Hair follicle dermal papilla cell (primary cell): ENCODE measurements around the gene CRTC2. TPM values are rescaled to one million over a fixed set of nuclear protein-coding genes. Genes with fewer than 3 reads are reported as not detected.

Source experiments
- small RNA-seq: library from RNA; depleted of rRNA; stranded (forward); fragments of <200 nt; gene quantifications from one replicate; pipeline ENCODE3, GENCODE V24; 2012
- total RNA-seq: library from RNA; depleted of rRNA; stranded (reverse); fragments of >200 nt; gene quantifications from 2 replicates; pipeline ENCODE4 v1.2.3, GENCODE V29; 2012

CRTC2 gene
- total RNA-seq: 7.6 and 7.8 TPM in 2 replicates

GRCh38 chr1:153958111-153958960 lies at the start of gene CRTC2:
TSS of gene CRTC2 (minus strand) at chr1:153958612. CDS start at chr1:153958497, 115 bp downstream.

DNA sequence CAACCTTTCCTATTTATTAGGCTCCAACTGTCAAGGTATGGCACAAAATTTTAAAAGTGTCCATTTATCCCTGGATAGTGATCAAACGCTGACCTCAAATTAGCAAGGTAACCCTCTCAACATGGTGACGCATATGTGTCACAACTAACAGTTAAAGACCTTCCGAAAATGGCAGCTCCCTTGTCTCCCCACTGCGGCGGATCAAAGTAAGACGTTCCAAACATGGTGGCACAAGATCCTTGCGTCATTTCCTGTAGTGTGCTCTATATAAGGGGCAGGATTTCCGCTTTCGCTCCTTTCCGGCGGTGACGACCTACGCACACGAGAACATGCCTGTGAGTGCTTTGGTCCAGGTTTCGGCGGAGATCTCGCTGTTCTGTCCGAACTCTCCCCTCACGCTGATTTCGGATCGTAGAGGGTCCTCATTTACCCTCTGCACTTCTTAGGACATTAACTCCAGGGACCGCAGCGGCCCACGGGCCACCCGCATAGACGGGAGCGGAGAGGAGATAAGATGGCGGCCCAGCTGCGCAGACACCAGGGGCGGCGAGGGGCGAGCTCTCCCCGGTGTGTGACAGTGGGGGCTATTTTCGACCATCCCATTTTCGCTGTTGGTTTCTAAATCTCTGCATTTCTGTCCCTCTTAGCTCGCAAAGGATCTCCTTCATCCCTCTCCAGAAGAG lies 32.2 kb upstream of the CRTC2 start, which contains the start of gene RPS27:
RPS27 (plus strand) TSS at position 295 of the 683 bp plus-strand sequence; CDS start at position 330, 35 bp downstream.

DNA sequence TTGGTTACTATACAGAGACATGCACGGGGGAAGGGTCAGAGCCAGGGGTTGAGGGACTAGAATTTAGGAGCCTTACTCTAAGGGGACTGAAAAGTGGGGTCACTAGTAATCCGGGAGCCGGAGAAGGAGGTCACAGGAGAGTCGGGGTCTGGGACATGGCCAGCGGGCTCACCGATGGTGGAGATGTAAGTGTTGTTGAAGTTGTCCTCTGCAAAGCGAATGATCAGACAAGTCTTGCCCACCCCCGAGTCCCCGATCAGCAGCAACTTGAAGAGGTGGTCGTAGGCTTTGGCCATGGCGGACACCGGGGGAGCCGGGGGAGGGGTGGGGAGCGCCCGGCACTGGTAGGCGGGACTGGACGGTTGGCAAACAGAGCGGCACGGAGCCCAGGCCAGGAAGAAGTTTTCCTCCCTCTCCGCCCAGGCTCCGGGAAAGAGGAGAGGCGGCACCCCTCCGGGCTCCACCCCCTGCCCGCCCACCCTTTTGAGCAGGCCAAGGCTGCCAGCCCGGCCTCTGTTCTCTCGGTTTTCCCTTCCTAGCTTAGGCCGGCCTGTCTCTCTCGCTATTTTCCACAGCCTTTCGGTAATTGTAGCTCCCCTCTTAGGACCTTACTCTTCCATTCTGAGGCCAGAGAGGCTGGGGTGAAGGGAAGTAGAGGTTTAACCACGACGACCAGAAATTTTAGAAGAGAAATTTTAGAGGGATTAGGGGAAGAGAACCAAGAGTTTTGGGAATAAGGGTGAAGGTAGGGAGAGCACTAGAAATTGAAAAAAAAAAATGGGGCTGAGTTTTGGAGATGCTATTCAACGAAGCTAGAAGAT lies 27.7 kb upstream of the CRTC2 start, which contains the start of gene RAB13:
RAB13 (minus strand) TSS at position 399 of the 821 bp plus-strand sequence; CDS start at position 296, 103 bp downstream.

DNA sequence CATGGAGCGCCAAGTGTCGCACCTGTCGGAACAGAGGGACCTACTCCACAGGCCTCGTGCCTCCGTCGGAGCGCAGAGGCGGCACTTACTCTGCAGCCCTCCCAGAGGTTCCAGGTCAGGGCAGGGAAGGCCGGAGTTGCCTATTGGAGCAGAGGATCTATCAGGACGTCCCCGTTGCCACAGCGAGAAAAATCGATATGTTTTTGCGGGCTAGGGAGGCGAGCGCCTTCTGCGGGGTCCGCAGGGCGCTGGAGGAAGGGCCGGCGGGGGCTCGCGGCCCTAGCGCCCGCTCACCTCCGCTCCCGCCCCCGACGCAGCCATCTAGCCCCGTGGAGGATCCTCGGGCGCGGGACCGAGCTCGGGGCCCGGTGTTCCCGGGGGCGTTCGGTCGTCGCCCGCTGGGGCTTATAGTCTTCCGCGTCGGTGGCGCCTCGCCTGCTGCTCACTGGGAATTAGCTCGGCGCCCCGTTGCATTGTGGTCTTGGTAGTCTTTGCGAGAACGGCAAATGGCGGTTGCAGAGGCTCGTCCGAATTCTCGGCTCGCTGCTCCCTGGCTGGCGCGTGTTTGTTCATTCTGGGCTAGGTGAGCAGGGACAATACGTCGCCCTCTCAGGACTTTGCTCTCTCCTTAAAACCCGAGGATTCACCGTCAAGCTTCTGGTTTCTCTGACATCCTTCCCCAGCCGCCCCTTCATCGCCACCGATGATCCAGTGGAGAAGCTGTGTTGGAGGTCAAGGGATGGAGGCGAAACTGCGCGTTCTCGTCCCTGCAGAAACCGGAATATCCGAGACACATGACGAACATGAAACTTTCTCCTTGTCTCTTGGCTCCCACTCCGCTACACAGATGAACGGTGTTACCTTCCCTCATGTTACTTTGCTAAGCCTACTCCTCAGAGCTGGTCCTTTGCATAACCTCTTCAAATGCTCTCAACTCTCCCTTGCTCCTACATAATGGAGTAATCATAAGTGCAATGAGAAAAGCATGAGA lies 19.1 kb upstream of the CRTC2 start, which contains the start of gene JTB:
JTB (minus strand) TSS at position 425 of the 991 bp plus-strand sequence; CDS start at position 3, 422 bp downstream.

DNA sequence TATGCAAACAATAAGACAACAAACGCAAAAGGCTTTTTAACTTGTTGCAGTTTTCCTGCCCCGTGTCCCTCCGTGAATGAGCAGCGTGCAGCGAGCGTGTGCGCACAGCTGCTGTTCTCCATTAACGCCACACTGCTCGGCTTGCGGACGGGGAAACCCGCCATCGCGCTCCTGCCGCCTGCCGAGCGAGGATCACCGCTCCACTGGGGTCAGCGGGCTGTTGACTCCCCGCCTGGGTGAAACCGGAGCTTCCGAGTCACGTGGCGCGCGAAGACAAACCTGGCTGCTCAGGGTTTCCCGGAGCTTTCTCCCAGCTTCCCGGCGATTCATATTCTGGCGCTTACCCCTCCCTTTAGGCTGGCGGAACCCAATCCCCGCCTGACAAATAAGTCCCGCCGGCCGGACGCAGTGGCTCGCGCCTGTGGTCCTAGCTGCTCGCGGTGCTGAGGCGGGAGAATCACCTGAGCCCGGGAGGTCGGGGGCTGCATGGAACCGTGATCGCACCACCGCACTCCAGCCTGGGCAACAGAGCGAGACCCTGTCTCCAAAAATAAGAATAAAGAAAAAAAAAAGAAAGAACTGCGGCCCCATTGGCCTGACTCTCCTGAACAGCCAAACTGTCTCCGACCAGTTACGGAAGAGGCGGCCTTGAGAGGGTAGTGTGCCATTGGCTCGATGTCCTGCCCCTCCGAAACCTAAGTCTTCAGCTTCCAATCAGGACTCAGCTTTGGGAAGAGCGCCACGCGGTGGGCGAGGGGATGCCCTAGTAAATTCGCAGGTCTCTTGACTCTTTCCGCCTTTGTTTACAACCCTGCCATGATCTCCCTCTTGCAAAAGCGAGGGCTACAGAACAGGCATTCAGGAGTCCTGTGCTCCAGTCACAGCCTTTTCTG lies 8.9 kb upstream of the CRTC2 start, which contains the start of gene CREB3L4:
CREB3L4 (plus strand) TSS at position 796 of the 893 bp plus-strand sequence. CDS start 624 bp downstream, outside the sequence.

GRCh38 chr1:153963030-153963849 lies 4.8 kb upstream of the CRTC2 start, which contains the start of gene SLC39A1:
TSS of gene SLC39A1 (minus strand) at chr1:153963537. CDS start at chr1:153962715, 822 bp downstream.

DNA sequence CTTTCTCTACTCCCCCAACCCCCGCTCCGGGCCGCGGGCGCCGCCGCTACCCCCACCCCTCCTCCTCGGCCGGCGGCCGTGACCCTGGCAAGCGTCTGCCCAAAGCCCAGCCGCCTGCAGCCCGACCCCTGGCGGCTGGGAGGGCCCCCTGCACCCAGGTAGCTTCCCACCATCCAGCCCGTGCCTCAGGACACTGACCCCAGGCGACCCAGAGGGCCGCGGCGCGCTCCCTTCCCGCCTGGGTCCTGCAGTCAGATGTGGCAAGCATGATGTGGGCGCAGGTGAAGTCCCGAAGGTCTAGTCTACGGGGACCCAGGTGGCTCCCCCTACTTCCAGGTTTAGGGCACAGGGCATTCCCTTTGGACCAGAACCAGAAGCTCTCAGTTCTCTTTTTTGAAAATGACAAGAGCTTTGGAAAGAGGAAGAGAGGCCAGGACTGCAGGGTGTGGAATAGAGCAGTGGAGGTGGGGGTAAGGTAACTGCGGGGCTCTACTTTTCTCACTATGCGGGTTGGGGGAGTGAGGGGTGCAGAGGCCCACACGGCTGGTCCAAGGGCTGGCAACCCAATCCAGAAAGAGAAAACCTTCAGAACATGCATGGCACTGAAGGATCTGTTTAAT lies 11.7 kb downstream of the CRTC2 start, which contains the start of gene DENND4B:
DENND4B (minus strand) TSS at position 97 of the 620 bp plus-strand sequence. CDS start 2,344 bp downstream, outside the sequence.

DNA sequence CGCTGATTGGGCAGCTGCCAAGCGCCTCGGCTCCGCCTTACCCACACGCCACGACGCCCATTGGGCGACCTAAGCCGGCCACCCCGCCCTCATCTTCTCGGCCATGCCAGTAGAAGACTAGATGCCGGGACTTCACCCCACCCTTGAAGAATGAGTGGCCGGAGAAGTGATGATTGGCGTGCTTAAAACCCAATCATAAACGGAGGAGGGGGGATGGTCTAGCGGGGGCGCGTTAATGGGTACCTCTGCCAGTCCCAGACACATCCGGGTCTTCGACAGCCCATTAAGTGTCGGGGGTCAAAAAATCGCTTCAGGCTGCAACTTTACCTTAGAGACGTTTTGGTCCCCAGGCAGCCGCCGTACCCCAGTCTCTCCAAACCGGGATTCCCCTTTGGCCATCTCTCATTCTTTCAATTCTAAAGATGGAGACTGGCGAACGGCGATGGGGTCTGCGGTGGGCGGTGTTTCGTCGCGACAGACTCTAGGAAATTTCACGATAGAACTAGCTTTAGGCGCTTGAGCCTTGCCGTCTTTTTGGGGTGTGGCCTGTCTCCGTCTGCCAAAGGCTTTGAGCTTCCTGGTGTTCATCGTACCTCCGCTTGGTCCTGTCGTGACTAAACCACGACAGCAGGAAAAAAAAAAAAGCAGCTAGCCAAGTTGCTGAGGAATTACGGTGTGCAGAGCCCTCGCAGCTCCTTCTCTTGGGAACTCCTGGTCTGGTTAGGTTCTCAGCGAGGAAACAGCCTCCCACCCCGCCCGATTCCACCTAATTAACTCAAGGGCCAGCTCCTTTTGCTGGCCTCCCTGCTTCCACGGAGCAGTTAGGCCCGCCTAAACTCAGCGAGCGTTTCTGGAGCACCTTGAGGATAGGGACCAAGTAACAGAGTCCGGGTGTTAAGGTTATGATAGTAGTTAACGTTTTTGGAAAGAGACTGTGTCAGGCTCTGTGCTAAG lies 35.2 kb downstream of the CRTC2 start, which contains the start of gene GATAD2B:
GATAD2B (minus strand) TSS at position 1 of the 954 bp plus-strand sequence. CDS start 94,625 bp downstream, outside the sequence.

Small RNA genes within 50 kb of the gene (small RNA-seq; reads per million reads assigned to genes)
- not detected for gene MIR6737

Other genes starting within 250 kb of the CRTC2 start
- gene INTS3, start 230.6 kb downstream of the CRTC2 start, total RNA-seq: 44.7 and 53.4 TPM in 2 replicates
- 9.5 and 14.3 TPM in 2 replicates for gene SLC27A3, start 183.2 kb downstream of the CRTC2 start, total RNA-seq
- gene GATAD2B, start 35.6 kb downstream of the CRTC2 start, total RNA-seq: 10.2 and 12.1 TPM in 2 replicates
- gene DENND4B, start 11.9 kb downstream of the CRTC2 start, total RNA-seq: 21.6 and 33.1 TPM in 2 replicates
- 120 and 123 TPM in 2 replicates for gene SLC39A1, start 4.9 kb upstream of the CRTC2 start, total RNA-seq
- gene CREB3L4, start 9.3 kb upstream of the CRTC2 start, total RNA-seq: 4.4 and 5.0 TPM in 2 replicates
- gene JTB, start 19.1 kb upstream of the CRTC2 start, total RNA-seq: 96.4 and 102 TPM in 2 replicates
- 45.1 and 57.0 TPM in 2 replicates for gene RAB13, start 27.7 kb upstream of the CRTC2 start, total RNA-seq
- gene RPS27, start 32.1 kb upstream of the CRTC2 start, total RNA-seq: 743 and 1,008 TPM in 2 replicates
- 0.12 and 0.16 TPM in 2 replicates for gene NUP210L, start 196.5 kb upstream of the CRTC2 start, total RNA-seq
- 350 and 426 TPM in 2 replicates for gene TPM3, start 233.5 kb upstream of the CRTC2 start, total RNA-seq
- not detected in 2 replicates for gene CFAP141, start 247.7 kb upstream of the CRTC2 start, total RNA-seq